ENCODE measurements around the gene IL23A.

- TF ChIP-seq, protein P1, sequence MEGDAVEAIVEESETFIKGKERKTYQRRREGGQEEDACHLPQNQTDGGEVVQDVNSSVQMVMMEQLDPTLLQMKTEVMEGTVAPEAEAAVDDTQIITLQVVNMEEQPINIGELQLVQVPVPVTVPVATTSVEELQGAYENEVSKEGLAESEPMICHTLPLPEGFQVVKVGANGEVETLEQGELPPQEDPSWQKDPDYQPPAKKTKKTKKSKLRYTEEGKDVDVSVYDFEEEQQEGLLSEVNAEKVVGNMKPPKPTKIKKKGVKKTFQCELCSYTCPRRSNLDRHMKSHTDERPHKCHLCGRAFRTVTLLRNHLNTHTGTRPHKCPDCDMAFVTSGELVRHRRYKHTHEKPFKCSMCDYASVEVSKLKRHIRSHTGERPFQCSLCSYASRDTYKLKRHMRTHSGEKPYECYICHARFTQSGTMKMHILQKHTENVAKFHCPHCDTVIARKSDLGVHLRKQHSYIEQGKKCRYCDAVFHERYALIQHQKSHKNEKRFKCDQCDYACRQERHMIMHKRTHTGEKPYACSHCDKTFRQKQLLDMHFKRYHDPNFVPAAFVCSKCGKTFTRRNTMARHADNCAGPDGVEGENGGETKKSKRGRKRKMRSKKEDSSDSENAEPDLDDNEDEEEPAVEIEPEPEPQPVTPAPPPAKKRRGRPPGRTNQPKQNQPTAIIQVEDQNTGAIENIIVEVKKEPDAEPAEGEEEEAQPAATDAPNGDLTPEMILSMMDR (conservative IDR thresholded peaks at IDR 0.05) = no peak
- TF ChIP-seq EZH2 (IDR thresholded peaks at IDR 0.05; ENCODE audit: low read depth) = no peak
Measured at GRCh38 chr12:56358836-56359532, 20.3 kb downstream of the IL23A start.

Measured in PC-9 (cell line).